GM18868 (cell line): ENCODE measurements around the gene TPSB2.
"Not testable (repeated sequence)": the region's sequence is repeated elsewhere in the genome, so short reads cannot be mapped to it uniquely, and the experiment has no call there.

Experiments
- ATAC-seq: cut with Tn5 transposase; IDR thresholded peaks from one replicate; pipeline ENCODE4 v1.9.1; 2021; ENCODE audit warnings: mild to moderate bottlenecking, moderate library complexity; ENCODE audit not compliant: unreplicated experiment

The TPSB2 gene

DNA sequence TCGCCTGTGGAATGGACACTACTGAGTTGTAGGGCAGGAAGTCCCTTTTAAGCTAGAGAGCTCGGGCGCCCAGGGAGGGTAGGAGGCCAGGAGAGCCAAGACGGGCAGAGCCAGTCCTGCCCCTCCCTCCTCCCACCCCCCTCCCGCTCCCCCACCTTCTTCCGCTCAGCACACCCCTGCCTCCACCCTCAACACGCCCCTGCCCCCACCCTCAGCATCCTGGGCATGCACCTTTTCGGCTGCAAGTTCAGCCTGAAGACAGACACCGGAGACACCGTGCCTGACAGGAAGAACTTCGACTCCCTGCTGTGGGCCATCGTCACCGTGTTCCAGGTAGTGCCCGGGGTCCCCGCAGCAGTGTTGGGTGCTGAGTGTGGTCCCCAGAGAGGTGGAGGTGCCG lies 23.2 kb downstream of the TPSB2 start:
- no peak for ATAC-seq

DNA sequence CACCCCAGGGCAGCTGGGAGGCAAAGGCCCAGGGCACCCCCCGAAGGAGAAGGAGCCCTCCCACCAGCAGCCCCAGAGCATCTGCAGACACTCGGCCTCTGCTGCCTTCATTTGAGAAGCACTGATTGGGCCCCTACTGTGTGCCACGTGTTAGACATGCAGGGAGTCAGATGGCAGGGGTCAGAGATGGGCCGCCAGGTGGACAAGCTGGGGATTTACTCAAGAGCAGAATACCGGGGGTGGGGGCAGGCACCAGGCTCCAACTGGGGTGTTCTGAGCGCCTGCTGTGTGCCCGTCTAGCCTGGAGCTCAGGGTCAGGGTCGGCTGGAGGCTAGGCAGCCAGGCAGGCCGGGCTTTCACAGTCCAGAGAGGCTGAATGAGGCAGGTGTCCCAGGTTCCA lies 23.7 kb downstream of the TPSB2 start:
- no peak for ATAC-seq

DNA sequence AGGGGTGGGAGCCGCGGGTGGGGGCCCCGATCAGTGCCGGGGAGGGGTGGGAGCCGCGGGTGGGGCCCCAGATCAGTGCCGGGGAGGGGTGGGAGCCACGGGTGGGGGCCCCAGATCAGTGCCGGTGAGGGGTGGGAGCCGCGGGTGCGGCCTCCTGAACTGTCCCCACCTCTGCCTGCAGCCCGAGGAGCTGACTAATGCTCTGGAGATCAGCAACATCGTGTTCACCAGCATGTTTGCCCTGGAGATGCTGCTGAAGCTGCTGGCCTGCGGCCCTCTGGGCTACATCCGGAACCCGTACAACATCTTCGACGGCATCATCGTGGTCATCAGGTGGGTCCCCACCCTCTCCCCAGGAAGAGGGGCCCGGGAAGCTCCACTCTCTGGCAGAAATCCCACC lies 25.1 kb downstream of the TPSB2 start:
- ATAC-seq, result no peak

DNA sequence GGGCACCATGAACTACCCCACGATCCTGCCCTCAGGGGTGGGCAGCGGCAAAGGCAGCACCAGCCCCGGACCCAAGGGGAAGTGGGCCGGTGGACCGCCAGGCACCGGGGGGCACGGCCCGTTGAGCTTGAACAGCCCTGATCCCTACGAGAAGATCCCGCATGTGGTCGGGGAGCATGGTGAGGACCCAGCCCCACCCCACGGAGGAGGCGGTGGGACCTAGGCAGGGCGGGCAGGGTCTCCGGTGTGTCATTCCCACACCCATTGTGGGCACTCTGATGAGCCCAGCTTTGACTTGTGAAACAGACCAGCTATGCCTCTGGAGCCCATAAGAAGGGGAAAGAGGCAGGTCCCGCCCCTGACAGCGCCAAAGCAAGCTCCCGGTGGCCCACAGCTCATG lies 27.7 kb downstream of the TPSB2 start:
- no peak for ATAC-seq

DNA sequence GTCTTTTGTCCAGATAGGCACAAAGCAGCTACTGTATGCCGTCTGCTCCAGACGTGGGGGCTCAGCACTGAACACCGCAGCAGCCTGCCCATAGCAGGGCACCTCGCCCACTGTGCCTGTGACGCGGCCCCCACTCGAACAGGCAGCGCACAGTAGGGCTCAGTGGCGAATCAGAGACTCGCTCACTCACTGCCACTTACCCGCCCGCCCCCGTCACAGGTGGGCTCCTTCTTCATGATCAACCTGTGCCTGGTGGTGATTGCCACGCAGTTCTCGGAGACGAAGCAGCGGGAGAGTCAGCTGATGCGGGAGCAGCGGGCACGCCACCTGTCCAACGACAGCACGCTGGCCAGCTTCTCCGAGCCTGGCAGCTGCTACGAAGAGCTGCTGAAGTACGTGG lies 28.5 kb downstream of the TPSB2 start:
- no peak for ATAC-seq

DNA sequence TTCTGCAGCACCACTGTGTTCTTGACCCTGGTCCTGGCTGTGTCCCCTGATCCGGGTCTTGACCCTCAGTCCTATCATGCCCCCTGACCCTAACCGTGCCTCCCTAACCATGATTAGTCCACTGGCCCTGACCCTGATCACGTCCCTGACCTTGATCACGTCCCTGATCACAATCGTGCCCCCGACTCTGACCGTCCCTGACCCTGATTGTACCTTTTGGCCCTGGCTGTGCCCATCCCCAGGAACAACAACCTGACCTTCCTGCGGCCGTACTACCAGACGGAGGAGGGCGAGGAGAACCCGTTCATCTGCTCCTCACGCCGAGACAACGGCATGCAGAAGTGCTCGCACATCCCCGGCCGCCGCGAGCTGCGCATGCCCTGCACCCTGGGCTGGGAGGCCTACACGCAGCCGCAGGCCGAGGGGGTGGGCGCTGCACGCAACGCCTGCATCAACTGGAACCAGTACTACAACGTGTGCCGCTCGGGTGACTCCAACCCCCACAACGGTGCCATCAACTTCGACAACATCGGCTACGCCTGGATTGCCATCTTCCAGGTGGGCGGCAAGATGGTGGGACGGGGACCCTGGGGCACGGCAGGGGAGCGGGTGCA lies 29.9 kb downstream of the TPSB2 start:
- no peak for ATAC-seq

DNA sequence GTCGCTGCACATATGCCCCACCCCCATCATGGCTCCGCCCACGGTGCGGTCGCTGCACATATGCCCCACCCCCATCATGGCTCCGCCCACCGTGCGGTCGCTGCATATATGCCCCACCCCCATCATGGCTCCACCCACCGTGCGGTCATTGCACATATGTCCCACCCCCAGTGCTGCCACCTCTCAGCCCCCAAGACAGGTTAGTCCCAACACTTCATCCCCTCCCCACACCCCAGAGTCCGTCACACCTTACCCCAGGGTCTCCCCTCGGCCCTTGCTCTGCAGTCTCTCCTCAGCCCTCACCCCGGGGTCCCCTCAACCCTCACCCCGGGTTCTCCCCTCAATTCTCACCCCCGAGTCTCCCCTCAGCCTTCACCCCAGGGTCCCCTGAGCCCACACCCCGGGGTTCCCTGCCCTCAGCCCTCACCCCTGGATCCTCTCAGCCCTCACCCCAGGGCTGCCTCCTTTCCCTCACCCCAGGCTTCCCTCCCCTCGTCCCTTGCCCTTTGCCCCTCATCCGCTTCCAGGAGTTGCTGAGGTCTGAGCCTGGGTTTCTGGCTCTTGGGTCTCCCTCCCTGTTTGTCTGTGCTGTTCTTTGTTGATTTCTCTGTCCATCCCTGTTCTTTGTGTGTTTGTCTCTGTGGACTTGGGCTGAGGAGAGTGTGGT lies 30.5 kb downstream of the TPSB2 start:
- ATAC-seq, result no peak

DNA sequence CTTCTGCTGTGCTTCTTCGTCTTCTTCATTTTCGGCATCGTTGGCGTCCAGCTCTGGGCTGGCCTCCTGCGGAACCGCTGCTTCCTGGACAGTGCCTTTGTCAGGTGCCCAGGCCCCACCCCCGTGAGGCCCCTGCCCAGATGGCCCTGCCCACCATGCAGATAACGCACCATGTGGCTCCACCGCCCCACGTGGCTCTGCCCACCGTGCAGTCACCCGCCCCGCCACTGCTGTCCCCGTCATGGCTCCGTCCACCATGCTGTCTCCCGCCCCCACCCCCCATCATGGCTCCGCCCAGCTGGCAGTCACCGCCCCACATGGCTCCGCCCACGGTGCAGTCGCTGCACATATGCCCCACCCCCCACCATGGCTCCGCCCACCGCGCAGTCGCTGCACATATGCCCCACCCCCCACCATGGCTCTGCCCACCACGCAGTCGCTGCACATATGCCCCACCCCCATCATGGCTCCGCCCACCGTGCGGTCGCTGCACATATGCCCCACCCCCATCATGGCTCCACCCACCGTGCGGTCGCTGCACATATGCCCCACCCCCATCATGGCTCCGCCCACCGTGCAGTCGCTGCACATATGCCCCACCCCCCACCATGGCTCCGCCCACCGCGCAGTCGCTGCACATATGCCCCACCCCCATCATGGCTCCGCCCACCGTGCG lies 31.2 kb downstream of the TPSB2 start:
- not testable (repeated sequence) for ATAC-seq

DNA sequence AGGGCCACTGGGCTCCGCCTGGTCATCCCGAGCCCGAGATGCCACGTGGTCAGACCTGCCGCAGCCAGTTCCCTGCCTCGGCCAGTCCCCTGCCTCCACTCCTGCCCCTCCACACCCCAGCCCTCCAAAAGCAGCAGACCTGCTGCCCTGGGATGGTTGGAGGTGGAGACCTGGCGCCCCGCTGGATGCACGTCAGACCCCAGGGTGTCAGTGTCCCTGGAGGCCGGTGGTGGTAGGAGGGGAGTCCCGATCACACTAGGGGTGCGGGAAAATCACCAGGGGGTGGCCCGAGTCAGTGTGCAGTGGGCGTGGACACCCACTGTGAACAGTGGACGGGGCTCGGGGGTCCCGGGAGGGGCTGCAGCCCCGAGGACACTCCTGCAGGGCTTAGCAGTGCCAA lies 31.8 kb downstream of the TPSB2 start:
- ATAC-seq, result no peak

DNA sequence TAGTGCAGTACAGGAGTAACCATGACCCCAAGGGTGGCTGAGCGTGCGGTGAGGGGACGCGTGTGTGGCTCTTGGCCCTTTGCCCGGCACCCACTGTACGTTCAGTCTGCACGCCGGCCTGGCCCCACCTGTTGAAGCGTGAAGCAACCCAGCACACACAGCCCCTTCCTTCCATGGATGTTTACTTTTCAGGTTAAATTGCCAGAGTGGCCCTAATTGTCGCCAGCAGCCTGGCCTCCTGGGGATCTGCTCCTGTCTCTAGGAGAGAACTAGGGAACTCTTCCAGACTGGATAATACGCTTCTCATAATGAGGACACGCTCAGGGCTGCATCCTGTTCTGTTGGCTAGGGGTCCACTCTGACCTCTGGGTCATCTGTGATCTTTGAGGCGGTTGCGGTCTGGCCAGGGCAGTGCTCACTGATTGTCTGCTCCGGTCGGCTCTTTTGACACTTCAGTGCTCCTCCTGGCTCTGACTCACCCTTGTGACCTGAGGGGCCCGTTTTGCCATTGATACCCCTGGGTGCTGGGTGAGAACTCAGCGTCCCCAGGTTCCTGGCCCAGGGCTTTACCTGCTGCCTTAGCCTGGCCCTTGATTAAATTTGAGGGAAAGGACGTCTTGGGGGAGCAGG lies 32.6 kb downstream of the TPSB2 start:
- no peak for ATAC-seq

DNA sequence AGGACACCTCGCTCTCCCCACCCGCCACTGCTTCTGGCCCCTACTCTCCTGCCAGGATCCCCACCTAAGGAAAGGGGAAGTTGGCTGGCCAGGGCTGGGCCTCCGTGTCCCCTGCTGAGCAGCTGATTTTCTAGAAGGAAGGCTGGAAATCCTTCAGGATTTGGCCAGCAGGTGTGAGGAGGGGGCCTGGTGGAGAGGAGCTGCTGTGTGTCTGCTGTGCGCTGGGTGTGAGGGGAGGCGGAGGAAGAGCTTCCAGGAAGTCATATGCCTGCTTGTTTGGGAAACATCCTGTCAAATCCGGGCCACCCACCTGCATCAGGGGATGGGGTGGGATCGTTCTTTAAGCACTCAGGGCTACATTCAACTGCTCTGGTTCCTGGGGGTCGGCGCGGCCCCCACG lies 33.5 kb downstream of the TPSB2 start:
- ATAC-seq, result no peak

DNA sequence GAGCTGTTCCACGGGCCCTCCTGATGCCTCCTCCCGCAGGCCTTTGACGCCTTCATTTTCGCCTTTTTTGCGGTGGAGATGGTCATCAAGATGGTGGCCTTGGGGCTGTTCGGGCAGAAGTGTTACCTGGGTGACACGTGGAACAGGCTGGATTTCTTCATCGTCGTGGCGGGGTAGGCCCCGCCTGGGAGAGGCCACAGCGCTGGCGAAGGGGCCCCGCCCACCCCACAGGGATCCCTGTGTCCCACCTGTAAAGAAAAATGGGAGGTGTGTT lies 34.7 kb downstream of the TPSB2 start:
- ATAC-seq, result no peak

DNA sequence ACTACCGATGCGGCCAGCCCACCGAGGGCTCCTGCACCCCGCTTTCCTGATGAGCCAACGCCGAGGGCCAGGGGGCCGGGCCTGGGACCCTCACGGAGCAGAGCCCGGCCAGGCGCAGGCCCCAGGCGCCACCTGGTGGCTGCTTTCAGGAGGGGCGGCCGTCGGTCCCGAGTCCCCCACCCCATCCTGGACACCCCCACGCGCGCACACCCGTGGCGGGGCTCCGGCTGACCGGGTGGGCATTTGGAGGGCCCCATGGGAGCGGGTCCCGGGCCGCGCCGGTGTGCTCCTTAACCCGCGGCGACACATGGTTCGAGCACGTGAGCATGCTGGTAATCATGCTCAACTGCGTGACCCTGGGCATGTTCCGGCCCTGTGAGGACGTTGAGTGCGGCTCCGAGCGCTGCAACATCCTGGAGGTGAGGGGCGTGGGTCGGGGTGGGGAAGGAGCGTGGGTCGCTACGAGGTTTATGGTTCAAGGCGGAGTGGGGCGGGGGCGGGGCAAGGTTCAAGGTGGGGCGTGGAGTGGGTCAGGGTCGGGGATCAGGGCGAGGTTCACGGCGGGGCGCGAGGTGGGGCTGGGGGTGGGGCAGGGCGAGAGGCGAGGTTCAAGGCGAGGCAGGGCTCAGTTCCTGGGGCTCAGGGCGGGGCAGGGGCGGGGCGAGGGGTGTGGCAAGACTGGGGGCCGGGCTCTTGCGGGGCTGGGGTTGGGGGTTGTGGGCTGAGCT lies 35.2 kb downstream of the TPSB2 start:
- no peak for ATAC-seq

DNA sequence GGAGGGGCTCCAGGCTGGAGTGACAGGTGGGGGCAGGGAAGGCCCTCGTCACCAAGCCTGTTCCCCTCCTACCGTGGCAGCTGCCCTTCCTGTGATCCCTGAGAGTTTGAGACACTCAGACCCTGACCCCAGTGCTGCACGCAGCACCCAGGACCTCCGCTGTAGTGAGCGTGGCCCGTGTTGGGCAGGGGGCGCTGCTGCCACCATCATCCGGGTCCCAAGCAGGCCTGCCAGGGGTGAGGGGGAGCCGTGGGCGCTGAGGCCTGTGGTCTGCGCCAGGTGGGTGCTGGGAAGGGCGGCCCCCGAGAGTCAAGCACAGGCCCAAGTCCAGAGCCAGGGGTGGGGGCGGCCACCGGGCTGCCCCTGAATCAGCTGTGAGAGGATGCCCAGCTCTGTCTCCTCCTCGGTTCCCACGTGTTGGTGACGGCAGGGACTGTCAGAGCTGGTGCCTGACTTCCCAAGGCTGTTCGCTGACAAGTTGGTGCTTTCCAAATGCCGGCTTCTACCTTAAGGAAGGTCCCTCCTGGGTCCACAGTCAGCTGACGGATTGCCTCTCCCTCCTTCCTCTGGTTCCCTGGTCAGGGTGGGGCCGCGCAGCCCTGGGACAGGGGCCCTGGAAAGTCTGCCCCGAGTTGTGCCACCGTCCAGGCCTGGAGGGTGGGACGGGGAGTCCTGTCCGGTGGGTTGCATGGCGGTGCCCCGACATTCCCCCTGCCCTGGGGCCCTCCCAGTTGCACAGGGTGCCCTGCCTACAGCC lies 36.0 kb downstream of the TPSB2 start:
- no peak for ATAC-seq

DNA sequence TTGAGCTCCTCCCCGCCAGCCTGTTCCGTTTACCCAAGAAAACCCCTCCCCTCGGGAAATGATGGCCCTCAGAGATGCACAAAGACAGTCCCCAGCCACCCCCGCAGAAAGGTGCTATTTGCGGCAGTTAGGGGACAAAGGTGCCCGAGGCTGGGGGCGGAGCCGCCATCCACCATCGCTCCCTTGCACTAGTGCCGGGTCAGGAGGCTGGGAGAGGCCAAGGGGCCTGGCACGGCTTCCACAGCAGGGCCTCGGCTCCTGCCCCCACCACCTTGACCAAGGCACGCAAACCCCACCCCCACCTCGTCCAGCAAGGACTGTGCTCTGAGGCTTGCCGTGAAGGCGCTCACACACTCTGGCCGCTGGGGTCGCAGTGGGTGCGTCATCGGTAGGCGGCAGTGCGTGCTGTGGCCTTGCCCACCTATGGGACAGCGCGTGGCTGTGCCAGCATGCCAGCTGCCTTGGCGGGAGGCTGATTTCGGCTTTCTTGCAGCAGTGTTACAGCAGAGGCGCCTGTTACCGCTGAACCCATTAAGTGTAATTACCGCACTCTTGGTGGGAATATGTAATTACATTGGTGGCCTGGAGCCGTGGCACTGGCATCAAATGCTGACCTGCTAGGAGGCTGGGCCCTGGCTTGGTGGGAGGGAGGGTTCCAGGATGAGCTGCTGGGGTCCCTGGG lies 36.7 kb downstream of the TPSB2 start:
- ATAC-seq, result no peak

DNA sequence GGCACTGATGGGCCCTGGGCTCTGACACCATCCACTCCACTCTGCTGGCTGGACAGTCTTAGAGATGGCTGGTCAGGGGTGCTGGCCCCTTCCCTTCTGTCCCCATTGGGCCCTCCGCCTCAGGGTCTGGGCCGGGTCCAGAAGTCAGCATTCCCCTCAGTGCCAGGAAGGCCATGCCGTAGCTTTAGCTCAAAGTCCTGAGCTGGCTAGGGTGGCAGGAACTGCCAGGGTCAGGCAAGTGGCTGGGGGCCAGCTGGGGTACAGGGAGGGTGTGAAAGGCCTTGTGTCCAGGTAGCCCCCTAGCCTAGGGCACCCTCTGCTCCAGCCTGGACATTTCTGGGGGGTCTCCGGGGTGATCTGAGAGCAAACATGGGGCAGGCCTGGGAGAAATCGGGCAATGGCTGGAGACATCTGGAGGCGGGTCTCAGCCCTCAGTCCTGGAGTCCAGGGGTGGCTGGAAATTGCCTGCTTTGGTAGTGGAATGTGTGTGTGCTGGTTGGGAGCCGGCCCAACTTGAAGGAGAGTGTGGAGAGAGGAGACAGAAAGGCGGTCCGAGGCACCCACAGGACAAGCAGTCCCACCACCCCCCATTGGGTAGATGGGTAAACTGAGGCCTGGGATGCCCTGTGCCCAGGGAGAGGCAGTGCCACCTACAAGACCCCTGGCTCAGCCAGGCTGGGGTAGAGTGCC lies 37.5 kb downstream of the TPSB2 start:
- no peak for ATAC-seq

DNA sequence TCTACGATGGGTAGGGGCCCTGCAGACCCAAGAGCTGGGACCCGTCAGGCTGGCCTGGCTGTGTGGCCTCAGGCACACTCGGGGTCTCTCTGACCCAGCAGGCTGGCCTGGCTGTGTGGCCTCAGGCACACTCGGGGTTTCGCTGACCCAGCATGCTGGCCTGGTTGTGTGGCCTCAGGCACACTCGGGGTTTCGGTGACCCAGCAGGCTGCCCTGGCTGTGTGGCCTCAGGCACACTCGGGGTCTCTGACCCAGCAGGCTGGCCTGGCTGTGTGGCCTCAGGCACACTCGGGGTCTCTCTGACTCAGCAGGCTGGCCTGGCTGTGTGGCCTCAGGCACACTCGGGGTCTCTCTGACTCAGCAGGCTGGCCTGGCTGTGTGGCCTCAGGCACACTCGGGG lies 39.2 kb downstream of the TPSB2 start:
- not testable (repeated sequence) for ATAC-seq

DNA sequence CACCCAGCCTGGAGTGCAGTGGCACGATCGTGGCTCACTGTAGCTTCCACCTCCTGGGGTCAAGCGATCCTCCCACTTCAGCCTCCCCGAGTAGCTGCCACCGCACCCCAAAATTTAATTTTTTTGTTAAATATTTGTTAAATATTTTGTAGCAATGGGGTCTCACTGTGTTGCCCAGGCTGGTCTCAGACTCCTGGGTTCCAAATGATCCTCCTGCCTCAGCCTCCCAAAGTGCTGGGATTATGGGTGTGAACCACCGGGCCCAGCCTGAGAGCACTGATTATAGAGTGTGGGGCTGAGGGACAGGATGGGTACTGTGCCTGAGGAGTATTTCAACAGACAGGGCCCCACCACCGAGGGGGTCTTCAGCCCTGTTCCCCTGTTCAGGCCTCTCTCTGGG lies 40.5 kb downstream of the TPSB2 start:
- ATAC-seq, result no peak

DNA sequence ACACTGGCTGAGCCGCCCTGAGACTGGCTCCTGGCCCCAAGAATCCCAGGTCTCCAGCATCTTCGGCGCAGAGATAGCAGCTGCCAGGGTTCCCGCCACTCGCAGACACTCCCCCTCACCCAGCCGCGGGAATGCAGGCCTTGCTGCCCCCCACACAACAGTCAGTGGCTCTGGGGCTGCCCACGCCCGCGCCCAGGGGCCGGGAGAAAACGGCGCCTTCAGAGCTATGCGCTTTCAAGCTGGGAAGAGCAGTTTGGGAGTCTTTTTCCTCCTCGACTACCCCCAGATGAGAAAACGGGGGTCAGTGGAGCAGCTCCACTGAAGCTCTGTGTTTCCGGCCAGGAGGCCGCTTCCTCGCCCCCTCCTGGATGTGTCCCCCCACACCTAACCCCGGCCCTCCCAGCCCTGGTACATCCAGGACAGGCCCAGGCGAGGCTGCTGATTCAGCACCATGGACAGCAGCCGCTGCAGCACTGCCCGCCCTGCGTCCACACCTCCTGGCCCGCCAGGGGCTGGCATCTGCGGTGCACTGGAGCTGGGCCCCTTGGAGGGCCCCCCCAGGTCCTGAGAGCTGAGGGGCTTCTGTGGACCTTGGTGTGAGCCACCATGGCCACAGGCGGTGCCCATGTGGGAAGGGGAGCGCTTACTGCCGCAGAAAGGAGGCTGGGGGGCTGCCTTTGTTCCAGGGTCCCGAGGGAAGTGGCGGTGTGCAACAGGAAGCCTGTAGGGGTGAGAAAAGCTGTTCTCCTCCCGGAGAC lies 41.4 kb downstream of the TPSB2 start:
- no peak for ATAC-seq
